ENCODE results near the gene FUZ. TPM values are rescaled to one million over a fixed set of nuclear protein-coding genes. Genes with fewer than 3 reads are reported as not detected.

FUZ gene
- total RNA-seq, 1 donor: 29.7 TPM

DNA sequence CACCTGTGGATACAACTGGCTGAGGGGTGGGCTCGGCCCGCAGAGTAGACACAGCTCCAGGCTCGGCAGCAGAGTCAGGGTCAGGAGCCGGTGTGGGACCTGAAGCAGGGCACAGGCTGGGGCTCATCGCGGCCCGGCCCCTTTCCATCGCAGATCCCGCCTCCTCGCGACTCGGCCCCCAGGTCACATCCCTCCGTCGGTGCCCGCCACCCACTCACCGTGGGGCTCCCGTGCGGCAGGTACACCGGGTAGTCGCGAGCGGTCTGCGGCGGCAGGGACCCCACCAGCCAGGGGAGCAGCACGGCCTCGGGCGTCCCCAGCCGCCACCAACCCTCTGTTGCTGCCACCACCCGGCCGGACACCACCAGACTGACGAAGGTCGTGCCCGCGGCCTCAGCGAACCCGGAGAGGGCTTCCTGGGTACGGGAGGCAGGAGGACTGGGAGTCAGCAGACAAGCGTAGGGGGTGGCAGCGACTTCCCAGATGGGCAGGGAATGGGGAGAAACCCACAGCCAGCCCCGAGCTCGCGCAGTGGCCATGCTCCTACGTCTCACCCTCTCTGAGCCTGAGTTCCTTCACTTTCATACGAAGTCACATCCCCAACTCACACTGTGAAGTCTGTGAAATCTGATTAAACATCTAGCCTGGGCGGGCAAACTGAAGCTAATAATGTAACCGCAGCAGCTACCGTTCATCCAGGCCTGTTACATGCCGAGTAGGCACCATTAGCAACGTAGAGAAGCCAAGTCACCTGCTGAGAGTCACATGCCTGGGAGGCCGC is 3.7 kb downstream of the FUZ start:
- H3K4me3 ChIP-seq (ENCODE audit: insufficient read depth, low read length): peak overlapping the region; percentile 86
- peak overlapping the region; percentile 89 for H3K4me2 ChIP-seq (ENCODE audit: insufficient read depth, low read length)
- TF ChIP-seq CTCF (IDR thresholded peaks at IDR 0.05; ENCODE audit: extremely low read depth, low read depth, low read length): no peak
- H3K36me3 ChIP-seq (ENCODE audit: insufficient read depth, low read length): peaks cover 20% of the 10 kb centered on the region
- H3K79me2 ChIP-seq (ENCODE audit: insufficient read depth, low read length): no peaks in the 10 kb centered on the region
- H4K20me1 ChIP-seq (ENCODE audit: insufficient read depth, low read length): peaks cover 2% of the 10 kb centered on the region
- no peaks in the 10 kb centered on the region for H3K9me3 ChIP-seq (ENCODE audit: low read depth, low read length)
- H3K4me1 ChIP-seq (ENCODE audit: insufficient read depth, low read length): peaks cover 17% of the 10 kb centered on the region
- DNase-seq (ENCODE audit: insufficient read length, low spot score, missing footprints): peak; percentile 93
- H3K27me3 ChIP-seq (ENCODE audit: insufficient read depth, low read length): no peaks in the 10 kb centered on the region
- H3K27ac ChIP-seq (ENCODE audit: low read depth, low read length): peak overlapping the region; percentile 26
- peak overlapping the region; percentile 43 for H2AFZ ChIP-seq (ENCODE audit: low read length)

DNA sequence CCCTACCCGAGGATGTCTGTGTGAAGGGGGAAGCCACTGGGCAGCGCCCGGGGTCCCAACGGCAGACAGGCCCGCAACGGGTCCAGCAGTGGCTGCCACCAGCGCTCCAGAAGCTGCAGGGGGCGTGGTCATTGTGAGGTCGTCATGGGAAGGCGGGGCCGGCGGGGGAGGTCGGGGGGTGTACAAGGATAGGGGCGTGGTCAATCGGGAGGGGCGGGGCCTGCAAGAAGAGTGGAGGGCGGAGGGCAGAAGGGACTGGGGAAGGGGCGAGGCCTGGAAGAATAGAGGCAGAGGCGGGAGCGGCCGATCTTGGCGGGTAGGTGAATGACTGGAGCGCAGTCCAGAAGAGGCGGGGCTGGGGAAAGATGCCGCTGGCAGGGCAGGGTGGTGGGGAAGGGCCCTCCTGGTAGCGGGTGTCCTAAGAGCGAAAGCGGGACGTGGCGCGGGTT is 4.4 kb downstream of the FUZ start:
- H3K9me3 ChIP-seq (ENCODE audit: low read depth, low read length): no peaks in the 10 kb centered on the region
- peak overlapping the region; percentile 86 for H3K4me3 ChIP-seq (ENCODE audit: insufficient read depth, low read length)
- no peaks in the 10 kb centered on the region for H3K27me3 ChIP-seq (ENCODE audit: insufficient read depth, low read length)
- peaks cover 23% of the 10 kb centered on the region for H3K36me3 ChIP-seq (ENCODE audit: insufficient read depth, low read length)
- peak overlapping the region; percentile 89 for H3K4me2 ChIP-seq (ENCODE audit: insufficient read depth, low read length)
- peak overlapping the region; percentile 26 for H3K27ac ChIP-seq (ENCODE audit: low read depth, low read length)
- H2AFZ ChIP-seq (ENCODE audit: low read length): peak overlapping the region; percentile 43
- no peak for TF ChIP-seq CTCF (IDR thresholded peaks at IDR 0.05; ENCODE audit: extremely low read depth, low read depth, low read length)
- DNase-seq (ENCODE audit: insufficient read length, low spot score, missing footprints): peak; percentile 99
- peaks cover 2% of the 10 kb centered on the region for H4K20me1 ChIP-seq (ENCODE audit: insufficient read depth, low read length)
- peaks cover 10% of the 10 kb centered on the region for H3K4me1 ChIP-seq (ENCODE audit: insufficient read depth, low read length)
- no peaks in the 10 kb centered on the region for H3K79me2 ChIP-seq (ENCODE audit: insufficient read depth, low read length)

DNA sequence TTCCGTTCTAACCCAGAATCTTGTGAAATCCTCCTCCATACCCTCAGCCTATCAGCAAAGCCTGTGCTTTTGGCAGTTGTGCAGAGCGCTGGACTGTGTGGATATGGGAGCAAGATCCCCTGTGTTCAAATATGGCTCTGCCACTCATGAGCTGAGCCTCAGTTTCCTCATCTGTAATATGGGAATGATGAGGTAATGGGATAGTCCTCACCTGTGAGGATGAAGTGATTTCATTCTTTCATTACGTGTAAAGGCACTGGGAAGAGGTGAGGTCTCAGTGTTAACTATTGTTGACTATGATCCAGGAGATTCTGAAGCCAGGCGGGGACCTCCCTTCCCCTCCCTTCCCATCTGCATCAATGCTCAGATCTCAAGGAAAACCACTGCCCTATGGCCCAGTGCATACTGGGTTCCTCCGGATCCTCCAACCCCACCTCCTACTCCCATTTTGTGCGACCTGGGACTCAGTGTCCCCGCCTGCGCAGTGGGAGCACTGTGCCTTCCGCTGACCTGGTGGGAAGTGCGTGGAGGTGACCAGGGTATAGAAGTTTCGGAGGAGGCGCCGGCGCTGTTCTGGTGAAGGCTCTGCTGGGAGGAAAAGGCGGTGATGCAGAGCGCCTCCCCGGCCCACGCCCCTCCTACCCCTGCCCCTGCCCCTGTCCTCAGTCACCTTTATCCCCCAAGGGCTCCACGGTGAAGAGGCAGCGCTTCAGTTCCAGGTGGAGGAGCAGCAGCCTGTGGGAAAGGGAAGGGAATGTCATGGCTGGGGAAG is 5.0 kb downstream of the FUZ start:
- peak overlapping the region; percentile 89 for H3K4me2 ChIP-seq (ENCODE audit: insufficient read depth, low read length)
- peak overlapping the region; percentile 86 for H3K4me3 ChIP-seq (ENCODE audit: insufficient read depth, low read length)
- no peak overlapping the region for H2AFZ ChIP-seq (ENCODE audit: low read length)
- TF ChIP-seq CTCF (IDR thresholded peaks at IDR 0.05; ENCODE audit: extremely low read depth, low read depth, low read length): no peak
- H3K4me1 ChIP-seq (ENCODE audit: insufficient read depth, low read length): peaks cover 9% of the 10 kb centered on the region
- no peak overlapping the region for H3K27ac ChIP-seq (ENCODE audit: low read depth, low read length)
- peaks cover 30% of the 10 kb centered on the region for H3K36me3 ChIP-seq (ENCODE audit: insufficient read depth, low read length)
- no peaks in the 10 kb centered on the region for H3K27me3 ChIP-seq (ENCODE audit: insufficient read depth, low read length)
- H3K79me2 ChIP-seq (ENCODE audit: insufficient read depth, low read length): no peaks in the 10 kb centered on the region
- peak; percentile 42 for DNase-seq (ENCODE audit: insufficient read length, low spot score, missing footprints)
- H3K9me3 ChIP-seq (ENCODE audit: low read depth, low read length): no peaks in the 10 kb centered on the region
- H4K20me1 ChIP-seq (ENCODE audit: insufficient read depth, low read length): peaks cover 2% of the 10 kb centered on the region
